Measurements from ENCODE around the gene ADH7.

ADH7 gene

DNA sequence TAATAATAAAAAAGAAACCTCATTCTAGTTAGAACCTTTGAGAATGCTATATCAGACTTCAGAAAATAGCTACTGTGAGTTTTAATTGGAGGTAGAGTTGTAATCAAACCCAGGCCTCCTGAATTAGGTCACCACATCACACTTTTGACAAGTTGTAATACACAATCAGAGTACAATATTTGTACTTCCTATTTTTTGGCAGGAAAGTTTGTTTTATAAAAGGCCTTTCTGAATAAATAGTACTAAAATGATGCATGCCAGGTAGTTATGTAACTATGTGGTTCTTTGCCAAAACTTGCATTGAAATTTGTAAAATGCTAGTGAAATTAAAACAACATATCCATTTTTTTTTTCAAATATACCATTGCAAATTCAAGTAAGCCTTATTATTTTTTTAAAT, 26.8 kb downstream of the ADH7 start:
- Histone ChIP-seq H3K9ac (ENCODE audit: low read depth, low read length, poor library complexity) (no peak overlapping the region), H2BK12ac (ENCODE audit: low read length) (no peak overlapping the region), H3K18ac (ENCODE audit: low read length) (no peak overlapping the region), H3K36me3 (replicated peaks in 1 of 2; ENCODE audit: control insufficient read depth in 2 of 2, insufficient read depth in 2 of 2, low read length in 2 of 2) (no peaks in the 10 kb centered on the region), H4K8ac (ENCODE audit: low read depth, low read length) (no peak overlapping the region), H3K27me3 (ENCODE audit: control insufficient read depth in 3 of 3, insufficient read depth in 3 of 3, low read depth in 1 of 3, low read length in 3 of 3) (peaks cover 0 to 7% (median 0%) of the 10 kb centered on the region in 3 experiments), H3K14ac (ENCODE audit: low read length) (no peak overlapping the region), H4K91ac (ENCODE audit: low read depth, low read length, poor library complexity) (no peak overlapping the region), H2BK5ac (ENCODE audit: low read length) (no peak overlapping the region), H3K4me3 (ENCODE audit: low read length in 2 of 2) (no peak overlapping the region), H2BK120ac (ENCODE audit: low read depth, low read length) (no peak overlapping the region), H2AK5ac (ENCODE audit: low read depth, low read length) (no peak overlapping the region), H3K27ac (replicated peaks; ENCODE audit: low read length) (no peak overlapping the region), H3K4me1 (ENCODE audit: control insufficient read depth in 2 of 2, insufficient read depth in 1 of 2, low read depth in 1 of 2, low read length in 2 of 2) (peaks cover 0 to 3% of the 10 kb centered on the region in 2 donors), H3K9me3 (replicated peaks in 1 of 2; ENCODE audit: control insufficient read depth in 2 of 2, insufficient read depth in 1 of 2, low read depth in 1 of 2, low read length in 2 of 2) (no peaks in the 10 kb centered on the region), H2BK15ac (ENCODE audit: low read length) (no peak overlapping the region), H3K4ac (ENCODE audit: low read length) (no peak overlapping the region), H2AFZ (ENCODE audit: low read length) (no peak overlapping the region), H3K23ac (ENCODE audit: low read depth, low read length, poor library complexity) (no peak overlapping the region), H3K79me1 (ENCODE audit: low read depth, low read length) (no peaks in the 10 kb centered on the region), H3K4me2 (ENCODE audit: insufficient read depth, low read length, poor library complexity, severe bottlenecking) (no peak overlapping the region)
- no peak for DNase-seq (ENCODE audit: low spot score)

DNA sequence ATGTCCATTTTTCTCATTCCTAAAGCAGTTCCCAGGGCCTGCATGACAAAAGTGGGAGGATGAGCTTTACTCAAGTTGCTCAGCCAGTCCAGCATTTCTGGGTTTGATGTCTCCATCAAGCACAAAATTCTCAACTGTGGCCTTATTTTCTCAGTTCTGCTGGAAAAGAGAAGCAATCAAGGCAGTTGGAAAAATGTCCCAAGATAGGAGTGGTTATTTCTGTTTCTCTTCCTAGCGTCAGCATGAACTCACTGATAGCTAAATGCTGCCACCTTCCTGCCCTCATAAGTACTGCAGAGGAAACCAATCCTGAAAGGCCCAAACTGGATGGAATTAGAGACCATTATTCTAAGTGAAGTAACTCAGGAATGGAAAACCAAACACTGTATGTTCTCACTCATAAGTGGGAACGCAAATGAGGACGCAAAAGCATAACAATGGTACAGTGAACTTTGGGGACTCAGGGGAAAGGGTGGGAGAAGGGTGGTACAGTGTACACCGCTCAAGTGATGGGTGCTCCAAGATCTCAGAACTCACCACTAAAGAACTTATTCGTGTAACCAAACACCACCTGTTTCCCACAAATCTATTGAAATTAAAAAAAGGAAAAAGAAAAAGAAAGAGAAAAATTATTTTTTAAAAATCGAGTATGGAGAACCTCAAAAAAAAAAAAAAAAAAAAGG, 29.6 kb downstream of the ADH7 start:
- Histone ChIP-seq H2BK15ac (ENCODE audit: low read length) (no peak overlapping the region), H3K4me3 (ENCODE audit: low read length in 2 of 2) (no peak overlapping the region), H3K4me2 (ENCODE audit: insufficient read depth, low read length, poor library complexity, severe bottlenecking) (no peak overlapping the region), H3K9me3 (replicated peaks in 1 of 2; ENCODE audit: control insufficient read depth in 2 of 2, insufficient read depth in 1 of 2, low read depth in 1 of 2, low read length in 2 of 2) (no peaks in the 10 kb centered on the region), H2AFZ (ENCODE audit: low read length) (peak overlapping the region; percentile 78), H4K91ac (ENCODE audit: low read depth, low read length, poor library complexity) (no peak overlapping the region), H2AK5ac (ENCODE audit: low read depth, low read length) (no peak overlapping the region), H3K18ac (ENCODE audit: low read length) (no peak overlapping the region), H2BK120ac (ENCODE audit: low read depth, low read length) (no peak overlapping the region), H3K9ac (ENCODE audit: low read depth, low read length, poor library complexity) (no peak overlapping the region), H2BK5ac (ENCODE audit: low read length) (no peak overlapping the region), H3K4ac (ENCODE audit: low read length) (no peak overlapping the region), H3K36me3 (replicated peaks in 1 of 2; ENCODE audit: control insufficient read depth in 2 of 2, insufficient read depth in 2 of 2, low read length in 2 of 2) (no peaks in the 10 kb centered on the region), H3K23ac (ENCODE audit: low read depth, low read length, poor library complexity) (no peak overlapping the region), H3K14ac (ENCODE audit: low read length) (no peak overlapping the region), H3K4me1 (ENCODE audit: control insufficient read depth in 2 of 2, insufficient read depth in 1 of 2, low read depth in 1 of 2, low read length in 2 of 2) (no peaks in the 10 kb centered on the region), H3K79me1 (ENCODE audit: low read depth, low read length) (no peaks in the 10 kb centered on the region), H4K8ac (ENCODE audit: low read depth, low read length) (no peak overlapping the region), H2BK12ac (ENCODE audit: low read length) (no peak overlapping the region), H3K27me3 (ENCODE audit: control insufficient read depth in 3 of 3, insufficient read depth in 3 of 3, low read depth in 1 of 3, low read length in 3 of 3) (peaks cover 0 to 7% (median 0%) of the 10 kb centered on the region in 3 experiments), H3K27ac (replicated peaks; ENCODE audit: low read length) (no peak overlapping the region)
- WGBS, 2 donors (ENCODE audit: extremely low coverage in 2 of 2, insufficient read length in 2 of 2, insufficient replicate concordance in 1 of 2), result 100% methylated on average over 1 of the region's 6 CpGs; no CpG with 5 or more reads in 1 of the 2 donors
- peak; percentile 70 for DNase-seq (ENCODE audit: low spot score)

DNA sequence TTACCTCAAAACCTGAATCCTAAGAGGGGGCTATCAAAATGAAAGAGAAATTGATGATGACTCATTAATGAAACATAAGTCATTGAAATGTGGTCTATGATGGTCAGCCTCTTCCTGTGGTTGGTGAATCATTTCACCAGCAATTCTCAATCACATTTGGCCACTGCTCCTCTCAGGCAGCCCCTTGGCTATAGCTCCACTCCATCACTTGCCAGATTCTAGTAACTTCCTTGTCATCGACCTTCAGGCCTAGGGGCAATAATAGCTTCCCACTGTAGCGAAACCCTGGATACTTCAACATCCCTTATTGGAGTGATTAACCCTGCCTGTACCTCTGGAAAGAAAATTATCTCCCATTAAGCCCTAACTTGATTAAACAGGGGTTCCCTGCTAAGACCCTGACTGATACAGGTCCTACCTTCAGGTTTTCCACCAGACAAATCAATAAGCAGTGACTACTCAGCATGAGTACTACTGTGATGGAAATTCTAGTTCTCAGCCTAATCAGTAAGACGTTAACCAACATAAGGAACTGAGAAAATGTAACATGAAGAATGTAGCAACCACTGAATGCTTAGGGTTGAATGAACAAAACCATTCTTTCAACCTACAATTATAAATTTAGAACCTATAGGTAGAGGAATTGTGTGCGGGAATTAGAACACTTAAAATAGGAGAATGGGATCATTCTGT, 30.4 kb downstream of the ADH7 start:
- no peak overlapping the region for H3K4me3 ChIP-seq (ENCODE audit: low read length in 2 of 2)
- WGBS, 2 donors (ENCODE audit: extremely low coverage in 2 of 2, insufficient read length in 2 of 2, insufficient replicate concordance in 1 of 2), result no CpG with 5 or more reads among the region's 4 CpGs

DNA sequence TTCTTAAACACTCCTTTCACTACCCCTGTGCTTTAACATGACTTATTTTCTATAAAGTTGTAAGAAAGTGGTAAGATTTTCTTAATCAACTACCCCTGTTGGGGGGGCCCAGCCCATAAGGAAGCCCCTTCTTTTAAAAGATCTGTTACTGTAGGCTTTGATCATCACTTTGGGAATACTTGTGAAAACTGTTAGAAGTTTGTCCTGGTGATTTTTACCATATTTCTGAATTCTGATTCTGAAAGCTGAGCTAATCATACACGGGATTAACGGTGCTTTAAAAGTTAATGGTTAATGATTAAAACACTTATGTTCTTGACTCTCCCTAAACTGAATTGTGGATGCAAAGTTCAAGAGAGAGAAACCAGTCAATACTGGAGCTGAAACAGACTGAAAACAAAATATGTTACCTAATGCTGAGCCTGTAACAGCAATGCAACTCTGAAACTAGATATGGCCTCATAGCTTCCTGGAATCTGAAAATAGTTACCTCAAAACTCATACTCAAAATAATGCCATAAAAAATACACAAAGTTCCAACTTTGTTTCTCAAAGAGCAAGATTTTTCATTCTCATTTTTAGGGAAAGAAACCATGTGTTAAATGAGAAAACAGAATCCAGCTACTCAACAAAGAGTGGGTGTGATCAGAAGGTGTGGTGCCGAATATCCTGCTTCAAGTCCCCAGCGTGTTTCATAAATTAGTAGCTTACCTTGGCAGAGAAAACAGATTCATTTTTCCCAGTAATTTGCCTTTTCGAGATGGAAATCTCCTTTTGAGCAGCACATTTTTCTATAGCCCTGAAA, 31.6 kb downstream of the ADH7 start:
- Histone ChIP-seq H3K4me2 (ENCODE audit: insufficient read depth, low read length, poor library complexity, severe bottlenecking) (no peak overlapping the region), H2BK12ac (ENCODE audit: low read length) (no peak overlapping the region), H3K27ac (replicated peaks; ENCODE audit: low read length) (no peak overlapping the region), H3K18ac (ENCODE audit: low read length) (no peak overlapping the region), H3K36me3 (replicated peaks in 1 of 2; ENCODE audit: control insufficient read depth in 2 of 2, insufficient read depth in 2 of 2, low read length in 2 of 2) (no peaks in the 10 kb centered on the region), H3K23ac (ENCODE audit: low read depth, low read length, poor library complexity) (no peak overlapping the region), H3K4me3 (ENCODE audit: low read length in 2 of 2) (no peak overlapping the region), H2BK120ac (ENCODE audit: low read depth, low read length) (no peak overlapping the region), H3K27me3 (ENCODE audit: control insufficient read depth in 3 of 3, insufficient read depth in 3 of 3, low read depth in 1 of 3, low read length in 3 of 3) (peaks cover 0 to 4% (median 0%) of the 10 kb centered on the region in 3 experiments), H2BK5ac (ENCODE audit: low read length) (no peak overlapping the region), H3K14ac (ENCODE audit: low read length) (no peak overlapping the region), H3K79me1 (ENCODE audit: low read depth, low read length) (no peaks in the 10 kb centered on the region), H4K8ac (ENCODE audit: low read depth, low read length) (no peak overlapping the region), H3K9ac (ENCODE audit: low read depth, low read length, poor library complexity) (no peak overlapping the region), H2BK15ac (ENCODE audit: low read length) (no peak overlapping the region), H2AFZ (ENCODE audit: low read length) (no peak overlapping the region), H2AK5ac (ENCODE audit: low read depth, low read length) (no peak overlapping the region), H4K91ac (ENCODE audit: low read depth, low read length, poor library complexity) (no peak overlapping the region), H3K4ac (ENCODE audit: low read length) (no peak overlapping the region), H3K4me1 (ENCODE audit: control insufficient read depth in 2 of 2, insufficient read depth in 1 of 2, low read depth in 1 of 2, low read length in 2 of 2) (no peaks in the 10 kb centered on the region), H3K9me3 (replicated peaks in 1 of 2; ENCODE audit: control insufficient read depth in 2 of 2, insufficient read depth in 1 of 2, low read depth in 1 of 2, low read length in 2 of 2) (no peaks in the 10 kb centered on the region)
- no peak for DNase-seq (ENCODE audit: low spot score)
- no CpG with 5 or more reads among the region's 5 CpGs for WGBS, 2 donors (ENCODE audit: extremely low coverage in 2 of 2, insufficient read length in 2 of 2, insufficient replicate concordance in 1 of 2)

More for the DNA sequence above, 30.4 kb downstream of the ADH7 start:
- no peak overlapping the region for H3K4ac ChIP-seq (ENCODE audit: low read length)
- peaks cover 0 to 7% (median 0%) of the 10 kb centered on the region in 3 experiments for H3K27me3 ChIP-seq (ENCODE audit: control insufficient read depth in 3 of 3, insufficient read depth in 3 of 3, low read depth in 1 of 3, low read length in 3 of 3)
- no peak overlapping the region for H2AK5ac ChIP-seq (ENCODE audit: low read depth, low read length)
- no peak overlapping the region for H3K9ac ChIP-seq (ENCODE audit: low read depth, low read length, poor library complexity)
- no peak for DNase-seq (ENCODE audit: low spot score)
- H3K4me2 ChIP-seq (ENCODE audit: insufficient read depth, low read length, poor library complexity, severe bottlenecking), result no peak overlapping the region
- H2BK120ac ChIP-seq (ENCODE audit: low read depth, low read length), result no peak overlapping the region
- no peaks in the 10 kb centered on the region for H3K4me1 ChIP-seq (ENCODE audit: control insufficient read depth in 2 of 2, insufficient read depth in 1 of 2, low read depth in 1 of 2, low read length in 2 of 2)
- H2BK12ac ChIP-seq (ENCODE audit: low read length), result no peak overlapping the region
- H2AFZ ChIP-seq (ENCODE audit: low read length), result no peak overlapping the region
- no peak overlapping the region for H3K14ac ChIP-seq (ENCODE audit: low read length)
- H3K27ac ChIP-seq (replicated peaks; ENCODE audit: low read length), result no peak overlapping the region
- H2BK5ac ChIP-seq (ENCODE audit: low read length), result no peak overlapping the region
- H3K23ac ChIP-seq (ENCODE audit: low read depth, low read length, poor library complexity), result no peak overlapping the region
- H4K91ac ChIP-seq (ENCODE audit: low read depth, low read length, poor library complexity), result no peak overlapping the region
- H3K18ac ChIP-seq (ENCODE audit: low read length), result no peak overlapping the region
- H2BK15ac ChIP-seq (ENCODE audit: low read length), result no peak overlapping the region
- H3K9me3 ChIP-seq (replicated peaks in 1 of 2; ENCODE audit: control insufficient read depth in 2 of 2, insufficient read depth in 1 of 2, low read depth in 1 of 2, low read length in 2 of 2), result no peaks in the 10 kb centered on the region
- no peaks in the 10 kb centered on the region for H3K79me1 ChIP-seq (ENCODE audit: low read depth, low read length)
- no peaks in the 10 kb centered on the region for H3K36me3 ChIP-seq (replicated peaks in 1 of 2; ENCODE audit: control insufficient read depth in 2 of 2, insufficient read depth in 2 of 2, low read length in 2 of 2)
- no peak overlapping the region for H4K8ac ChIP-seq (ENCODE audit: low read depth, low read length)
